Transverse colon (tissue), 4 donors: ENCODE data around the gene GRIN2D. TPM values are rescaled to one million over a fixed set of nuclear protein-coding genes. Genes with fewer than 3 reads are reported as not detected.
A peak's percentile ranks its signal among the peaks of the same experiment; 100 is the strongest.
"Not testable (repeated sequence)": the region's sequence is repeated elsewhere in the genome, so short reads cannot be mapped to it uniquely, and the experiment has no call there.

ENCODE experiments used
- DNase-seq: peaks from one replicate; pipeline ENCODE4 v3.0.0-alpha.2; 2019
- H3K27ac ChIP-seq, 4 donors: fragments of 200-600 bp; sonication (generic); 2 replicates each; pipeline ENCODE4 v1.5.1; 2016 to 2018; ENCODE audit warnings: inconsistent platforms in 4 of 4
- H3K27me3 ChIP-seq: fragments of 200-600 bp; sonication (generic); 2 replicates; pipeline ENCODE4 v1.5.1; 2017; ENCODE audit warnings: inconsistent platforms
- H3K36me3 ChIP-seq, 4 donors: fragments of 200-600 bp; sonication (generic); 2 replicates each; pipeline ENCODE4 v1.5.1; 2017 to 2019; ENCODE audit warnings: inconsistent platforms in 4 of 4
- H3K4me1 ChIP-seq, 4 donors: fragments of 200-600 bp; sonication (generic); 2 replicates each; pipeline ENCODE4 v1.5.1; 2017 to 2020; ENCODE audit warnings: inconsistent platforms in 4 of 4
- H3K4me3 ChIP-seq, 4 donors: fragments of 200-600 bp; sonication (generic); 1 replicate in 1 of 4; 2 replicates in 3 of 4; pipeline versions ENCODE4 v1.5.1 to v1.6.1; 2017 to 2019; ENCODE audit warnings: inconsistent platforms in 4 of 4
- H3K9me3 ChIP-seq, 2 donors: fragments of 200-600 bp; sonication (generic); 2 replicates each; pipeline ENCODE4 v1.5.1; 2017 to 2019; ENCODE audit warnings: inconsistent platforms in 2 of 2
- EP300 ChIP-seq: sonication (generic); formaldehyde crosslinking; IDR thresholded peaks from one replicate; pipeline ENCODE4 v1.6.1; 2017; ENCODE audit warnings: antibody characterized with exemption, low read depth
- POLR2A ChIP-seq: fragments of 450-650 bp; IDR thresholded peaks from one replicate; pipeline ENCODE4 v1.6.1; 2016; ENCODE audit warnings: antibody characterized with exemption, mild to moderate bottlenecking, moderate library complexity
- POLR2AphosphoS5 ChIP-seq, 3 donors: sonication (generic); formaldehyde crosslinking; IDR thresholded peaks; one replicate each; pipeline ENCODE4 v1.6.1; 2016; ENCODE audit warnings: antibody characterized with exemption in 3 of 3
- WGBS, 2 donors: methylation state at CpG; one replicate each; pipeline ENCODE4 v1.1.5; 2018; ENCODE audit warnings: low coverage in 1 of 2; 5-methylcytosine and 5-hydroxymethylcytosine counted together
- in situ Hi-C, 4 donors: fragments of 200-750 bp; cut with MboI; loops; one replicate each; pipeline versions ENCODE4 v1.15.0 to v1.15.1; 2017; ENCODE audit warnings: low sequenced_read_pairs in 3 of 4, low pct_ligation_motif_present in 1 of 4, low pct_unique_long_range_greater_than_20kb in 1 of 4
- intact Hi-C: fragments of 100-400 bp; cut with DNase I; formaldehyde crosslinking; loops from one replicate; pipeline ENCODE4 v1.15.1; 2023; ENCODE audit warnings: low total_unique reads
- total RNA-seq, 4 donors: library from RNA; depleted of rRNA; stranded (reverse); fragments of >200 nt; gene quantifications; one replicate each; pipeline ENCODE4 v1.1.0, GENCODE V29; 2016
- TF ChIP-seq, protein P1 (sequence below), 5 experiments: fragments of 200-600 bp in 3 of 5; fragments of 450-650 bp in 2 of 5; sonication (generic) in 3 of 5; IDR thresholded peaks; 1 replicate in 2 of 5; 2 replicates in 3 of 5; pipeline ENCODE4 v1.5.1; 2016 to 2017; ENCODE audit warnings: antibody characterized with exemption in 5 of 5, inconsistent platforms in 3 of 5, mild to moderate bottlenecking in 2 of 5, moderate library complexity in 1 of 5

The GRIN2D gene
- total RNA-seq, 4 donors from 2014 or later: 0.32 to 3.8 (median 0.41) TPM; not detected in 1

DNA sequence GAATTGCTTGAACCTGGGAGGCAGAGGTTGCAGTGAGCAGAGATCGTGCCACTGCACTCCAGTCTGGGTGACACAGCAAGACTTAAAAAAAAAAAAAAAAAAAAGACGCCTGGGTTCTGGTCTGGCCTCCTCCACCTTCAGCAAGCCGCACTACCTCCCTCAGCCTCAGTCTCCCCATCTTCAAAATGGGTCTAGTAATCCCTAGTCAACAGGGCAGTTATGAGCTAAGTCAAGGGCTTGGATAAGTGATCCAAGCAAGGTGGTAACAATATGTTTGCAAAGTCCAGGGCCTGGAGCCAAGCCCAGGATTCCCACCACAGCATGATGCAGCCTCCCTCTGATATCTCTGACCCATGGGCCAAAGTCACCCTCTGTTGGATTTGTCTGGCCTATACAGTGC, 6.5 kb upstream of the GRIN2D start:
- H3K4me1 ChIP-seq: peaks cover 0 to 19% (median 12%) of the 10 kb centered on the region in 4 donors
- WGBS, 2 donors: 93 to 96% methylated on average over 2 to 3 of the region's 3 CpGs
- H3K27me3 ChIP-seq: no peaks in the 10 kb centered on the region
- H3K27ac ChIP-seq: no peak overlapping the region
- intact Hi-C loops (no loop called here), in situ Hi-C loops (no loop called here)
- no peak for DNase-seq
- H3K9me3 ChIP-seq: no peaks in the 10 kb centered on the region
- H3K4me3 ChIP-seq: no peak overlapping the region
- H3K36me3 ChIP-seq: peaks cover 0 to 55% (median 27%) of the 10 kb centered on the region in 4 donors
- TF ChIP-seq POLR2A (no peak), EP300 (no peak), POLR2AphosphoS5 (IDR thresholded peaks at IDR 0.05) (no peak)
- TF ChIP-seq, protein P1, sequence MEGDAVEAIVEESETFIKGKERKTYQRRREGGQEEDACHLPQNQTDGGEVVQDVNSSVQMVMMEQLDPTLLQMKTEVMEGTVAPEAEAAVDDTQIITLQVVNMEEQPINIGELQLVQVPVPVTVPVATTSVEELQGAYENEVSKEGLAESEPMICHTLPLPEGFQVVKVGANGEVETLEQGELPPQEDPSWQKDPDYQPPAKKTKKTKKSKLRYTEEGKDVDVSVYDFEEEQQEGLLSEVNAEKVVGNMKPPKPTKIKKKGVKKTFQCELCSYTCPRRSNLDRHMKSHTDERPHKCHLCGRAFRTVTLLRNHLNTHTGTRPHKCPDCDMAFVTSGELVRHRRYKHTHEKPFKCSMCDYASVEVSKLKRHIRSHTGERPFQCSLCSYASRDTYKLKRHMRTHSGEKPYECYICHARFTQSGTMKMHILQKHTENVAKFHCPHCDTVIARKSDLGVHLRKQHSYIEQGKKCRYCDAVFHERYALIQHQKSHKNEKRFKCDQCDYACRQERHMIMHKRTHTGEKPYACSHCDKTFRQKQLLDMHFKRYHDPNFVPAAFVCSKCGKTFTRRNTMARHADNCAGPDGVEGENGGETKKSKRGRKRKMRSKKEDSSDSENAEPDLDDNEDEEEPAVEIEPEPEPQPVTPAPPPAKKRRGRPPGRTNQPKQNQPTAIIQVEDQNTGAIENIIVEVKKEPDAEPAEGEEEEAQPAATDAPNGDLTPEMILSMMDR (IDR thresholded peaks at IDR 0.05): no peak

DNA sequence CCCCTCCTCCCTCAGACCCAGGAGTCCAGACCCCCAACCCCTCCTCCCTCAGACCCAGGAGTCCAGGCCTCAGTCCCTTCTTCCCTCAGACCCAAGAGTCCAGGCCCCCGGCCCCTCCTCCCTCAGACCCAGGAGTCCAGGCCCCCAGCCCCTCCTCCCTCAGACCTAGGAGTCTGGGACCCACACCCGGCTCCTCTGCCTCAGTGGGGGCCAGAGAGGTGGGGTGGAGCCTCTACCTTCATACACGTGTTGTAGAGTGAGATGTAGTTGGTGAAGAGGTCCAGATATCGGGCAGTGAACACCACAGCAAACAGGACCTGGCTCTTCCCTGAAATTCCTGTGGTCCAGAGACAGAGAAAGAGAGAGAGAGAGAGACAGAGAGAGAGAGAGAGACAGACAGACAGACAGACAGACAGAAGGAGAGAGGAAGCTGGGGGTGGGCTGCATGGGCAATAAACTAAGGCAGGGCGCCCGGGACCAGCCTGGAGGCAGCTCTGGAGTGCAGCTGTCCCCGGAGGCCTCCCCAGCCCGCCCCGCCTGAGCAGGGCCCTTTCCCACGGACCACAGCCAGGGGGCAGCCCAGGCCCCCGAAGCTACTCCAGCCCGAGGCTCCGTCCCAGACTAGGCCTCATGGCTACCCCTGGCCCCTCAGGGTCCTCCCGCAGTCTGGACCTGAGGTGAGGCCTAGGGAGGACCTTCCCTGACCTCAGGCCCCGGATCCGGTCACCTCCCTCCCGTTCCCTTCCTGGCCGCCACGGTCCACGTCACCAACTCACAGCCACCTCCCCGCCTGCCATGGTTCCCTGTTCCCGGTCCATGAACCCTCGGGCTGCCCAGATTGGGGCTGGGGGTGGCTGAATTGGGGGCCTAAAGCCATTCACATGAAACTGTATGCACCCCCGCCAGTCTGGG, 3.0 kb upstream of the GRIN2D start:
- Histone ChIP-seq H3K4me3 (peak overlapping the region; percentile 63 to 87 (median 78)), H3K9me3 (no peaks in the 10 kb centered on the region), H3K27me3 (peaks cover 32% of the 10 kb centered on the region), H3K4me1 (peaks cover 0 to 36% (median 27%) of the 10 kb centered on the region in 4 donors), H3K36me3 (peaks cover 0 to 28% (median 14%) of the 10 kb centered on the region in 4 donors), H3K27ac (peak overlapping the region; percentile 88 to 94 (median 92))
- 1% methylated on average over 24 of the region's 24 CpGs; no CpG with 5 or more reads in 1 of the 2 donors for WGBS, 2 donors
- TF ChIP-seq POLR2A: no peak
- TF ChIP-seq, protein P1 (IDR thresholded peaks at IDR 0.05): peak; percentile 66 to 88 (median 75)
- TF ChIP-seq POLR2AphosphoS5 (IDR thresholded peaks at IDR 0.05): peak in 2 of 3 donors; percentile 31 to 42
- in situ Hi-C loops (no loop called here), intact Hi-C loops (no loop called here)
- DNase-seq: peak; percentile 75

DNA sequence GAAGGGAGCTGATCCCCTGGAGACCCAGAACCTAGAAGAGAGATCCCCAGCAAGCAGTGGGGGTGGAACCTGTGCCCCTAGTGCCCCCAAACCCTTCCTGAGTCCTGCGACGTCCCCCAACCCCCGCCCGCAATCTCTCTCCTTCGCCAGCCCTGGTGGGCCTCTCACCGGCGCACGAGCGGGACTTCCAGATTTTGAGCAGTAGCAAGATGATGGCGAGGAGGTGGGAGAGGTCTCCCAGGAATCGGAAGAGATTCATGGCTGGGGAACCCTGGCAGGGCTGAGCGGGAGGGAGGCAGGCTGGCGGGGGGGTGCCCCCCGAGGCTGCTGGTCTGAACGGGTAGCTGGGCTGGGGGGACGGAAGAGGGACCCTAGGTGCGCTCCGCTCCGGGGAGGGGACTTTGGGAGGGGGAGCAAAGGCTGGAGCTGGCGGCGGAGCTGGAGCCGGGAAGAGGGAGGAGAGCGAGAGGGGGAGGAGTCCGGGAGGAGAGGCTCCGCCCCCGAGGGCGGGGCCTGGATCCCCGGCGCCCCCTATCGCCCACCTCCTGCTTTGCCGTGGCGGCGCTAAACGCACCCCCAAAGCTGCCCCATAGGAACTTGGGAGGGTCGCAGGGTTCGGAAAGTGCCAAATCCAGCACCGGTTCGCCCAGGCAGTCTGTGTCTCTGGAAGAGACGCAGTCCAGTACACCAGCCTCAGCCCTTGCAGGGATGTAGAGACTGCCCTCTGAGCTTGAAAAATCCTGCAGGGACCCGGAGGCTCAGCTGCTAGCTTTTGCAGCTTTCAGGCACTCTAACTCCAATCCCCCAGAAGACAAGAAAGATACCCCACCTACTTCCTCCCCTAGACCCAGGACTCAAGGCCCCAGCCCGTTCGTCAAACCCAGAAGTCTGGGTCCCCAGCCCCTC, 2.1 kb upstream of the GRIN2D start, which contains the start of gene KDELR1:
KDELR1 (minus strand) TSS at position 452 of the 906 bp plus-strand sequence; CDS start at position 259, 193 bp downstream.
- H3K36me3 ChIP-seq: peaks cover 0 to 22% (median 11%) of the 10 kb centered on the region in 4 donors
- in situ Hi-C loops (no loop called here), intact Hi-C loops (no loop called here)
- WGBS, 2 donors: 6 to 7% methylated on average over 3 to 38 of the region's 42 CpGs
- peaks cover 41% of the 10 kb centered on the region for H3K27me3 ChIP-seq
- peaks cover 0 to 36% (median 27%) of the 10 kb centered on the region in 4 donors for H3K4me1 ChIP-seq
- H3K4me3 ChIP-seq: peak within 1 kb of the TSS; percentile 63 to 87 (median 78)
- peak within 1 kb of the TSS; percentile 88 to 94 (median 92) for H3K27ac ChIP-seq
- DNase-seq: peak; percentile 82
- no peaks in the 10 kb centered on the region for H3K9me3 ChIP-seq
- TF ChIP-seq, protein P1 (IDR thresholded peaks at IDR 0.05): peak; percentile 84 to 94 (median 88)
- peak; percentile 48 to 83 (median 81) for TF ChIP-seq POLR2AphosphoS5 (IDR thresholded peaks at IDR 0.05)
- peak; percentile 65 for TF ChIP-seq POLR2A
- no peak for TF ChIP-seq EP300

DNA sequence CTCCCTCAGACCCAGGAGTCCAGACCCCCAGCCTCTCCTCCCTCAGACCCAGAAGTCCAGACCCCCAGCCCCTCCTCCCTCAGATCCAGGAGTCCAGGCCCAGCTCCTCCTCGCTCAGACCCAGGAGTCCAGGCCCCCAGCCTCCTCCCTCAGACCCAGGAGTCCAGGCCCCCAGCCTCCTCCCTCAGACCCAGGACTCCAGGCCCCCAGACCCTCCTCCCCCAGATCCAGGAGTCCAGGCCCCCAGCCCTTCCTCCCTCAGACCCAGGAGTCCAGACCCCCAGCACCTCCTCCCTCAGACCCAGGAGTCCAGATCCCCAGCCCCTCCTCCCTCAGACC, 1.5 kb upstream of the GRIN2D start:
- in situ Hi-C loops, intact Hi-C loops, H3K27ac ChIP-seq, H3K4me3 ChIP-seq, H3K9me3 ChIP-seq, DNase-seq: not testable (repeated sequence)
- Histone ChIP-seq H3K4me1 (peaks cover 0 to 36% (median 27%) of the 10 kb centered on the region in 4 donors), H3K36me3 (peaks cover 0 to 18% (median 8%) of the 10 kb centered on the region in 4 donors), H3K27me3 (peaks cover 48% of the 10 kb centered on the region)
- WGBS, 2 donors: 83% methylated on average over 1 of the region's 1 CpG; no CpG with 5 or more reads in 1 of the 2 donors
